Gastroesophageal sphincter (tissue), 4 donors: ENCODE results near the gene HIVEP2. TPM values are rescaled to one million over a fixed set of nuclear protein-coding genes. Genes with fewer than 3 reads are reported as not detected.

ENCODE experiments used
- ATAC-seq: fragments of 150-250 bp; one replicate; pipeline ENCODE4 v1.9.1; 2016; ENCODE audit warnings: mild to moderate bottlenecking, moderate library complexity
- H3K27ac ChIP-seq, 4 donors: fragments of 200-600 bp; sonication (generic) in 3 of 4; 1 replicate in 3 of 4; 2 replicates in 1 of 4; pipeline ENCODE4 v1.5.1; 2016 to 2019
- H3K27me3 ChIP-seq: fragments of 200-600 bp; sonication (generic); one replicate; pipeline ENCODE4 v1.5.1; 2019
- H3K36me3 ChIP-seq, 2 donors: fragments of 200-600 bp; sonication (generic); one replicate each; pipeline ENCODE4 v1.5.1; 2019; ENCODE audit warnings: control low read depth in 1 of 2
- H3K4me1 ChIP-seq, 3 donors: fragments of 200-600 bp; sonication (generic); 1 replicate in 2 of 3; 2 replicates in 1 of 3; pipeline ENCODE4 v1.5.1; 2016 to 2019; ENCODE audit warnings: control low read depth in 2 of 3
- H3K4me3 ChIP-seq, 2 donors: fragments of 200-600 bp; sonication (generic); one replicate each; pipeline ENCODE4 v1.5.1; 2019; ENCODE audit warnings: mild to moderate bottlenecking in 1 of 2, moderate library complexity in 1 of 2
- H3K9me3 ChIP-seq, 3 donors: fragments of 200-600 bp; sonication (generic); one replicate each; pipeline ENCODE4 v1.5.1; 2017 to 2019; ENCODE audit warnings: control low read depth in 2 of 3
- EP300 ChIP-seq: sonication (generic); formaldehyde crosslinking; IDR thresholded peaks from one replicate; pipeline ENCODE4 v1.6.1; 2017; ENCODE audit warnings: antibody characterized with exemption, mild to moderate bottlenecking
- POLR2A ChIP-seq, 2 donors: fragments of 450-650 bp; IDR thresholded peaks; one replicate each; pipeline ENCODE4 v1.6.1; 2017; ENCODE audit warnings: antibody characterized with exemption in 2 of 2, mild to moderate bottlenecking in 2 of 2, moderate library complexity in 1 of 2
- POLR2AphosphoS5 ChIP-seq: sonication (generic); formaldehyde crosslinking; IDR thresholded peaks from one replicate; pipeline ENCODE4 v1.6.1; 2017; ENCODE audit warnings: antibody characterized with exemption
- WGBS, 2 donors: methylation state at CpG; one replicate each; pipeline ENCODE4 v1.1.5; 2018; ENCODE audit warnings: low coverage in 1 of 2; 5-methylcytosine and 5-hydroxymethylcytosine counted together
- total RNA-seq, 4 donors: library from RNA; depleted of rRNA; stranded (reverse); fragments of >200 nt; gene quantifications; one replicate each; pipeline ENCODE4 v1.1.0, GENCODE V29; 2016
- TF ChIP-seq, protein P1 (sequence below), 4 experiments: fragments of 200-600 bp in 2 of 4; fragments of 450-650 bp in 2 of 4; sonication (generic) in 1 of 4; IDR thresholded peaks; one replicate each; pipeline ENCODE4 v1.5.1; 2017 to 2019; ENCODE audit warnings: antibody characterized with exemption in 4 of 4, mild to moderate bottlenecking in 2 of 4, moderate library complexity in 2 of 4

The HIVEP2 gene
- total RNA-seq, 4 donors from 2014 or later: 17.1 to 28.1 (median 24.9) TPM

DNA sequence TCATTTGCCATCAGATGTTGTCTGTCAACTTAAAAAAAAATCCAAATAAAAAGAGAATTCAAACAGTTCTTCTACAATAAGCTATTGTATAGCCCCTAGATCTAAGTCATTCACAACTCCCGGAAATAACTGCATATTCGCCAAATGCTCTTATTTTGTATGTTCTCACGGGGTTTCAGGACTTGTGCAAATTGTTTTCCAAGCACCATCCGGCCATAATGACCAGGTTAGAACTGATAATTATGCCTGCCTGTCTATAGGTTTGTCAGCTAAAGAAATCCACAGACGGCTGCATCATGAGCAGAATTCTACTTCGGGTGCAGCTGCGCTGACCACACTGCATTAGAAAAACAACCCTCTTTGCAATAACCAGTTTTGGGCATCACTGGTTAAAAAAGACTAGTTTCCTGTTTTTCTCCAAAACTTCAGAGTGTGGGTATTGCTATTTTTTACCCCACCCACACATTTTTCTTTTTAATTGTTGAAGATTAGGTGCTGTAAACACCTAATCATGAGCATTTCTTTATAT lies 87.7 kb downstream of the HIVEP2 start:
- ATAC-seq: no peak
- Histone ChIP-seq H3K4me3 (no peak overlapping the region), H3K4me1 (peaks cover 0 to 54% (median 4%) of the 10 kb centered on the region in 3 donors), H3K27me3 (no peaks in the 10 kb centered on the region), H3K36me3 (no peaks in the 10 kb centered on the region), H3K27ac (no peak overlapping the region), H3K9me3 (no peaks in the 10 kb centered on the region)
- WGBS, 2 donors: 76 to 77% methylated on average over 2 to 7 of the region's 7 CpGs
- TF ChIP-seq EP300 (no peak), POLR2A (IDR thresholded peaks at IDR 0.05) (no peak), POLR2AphosphoS5 (no peak)
- TF ChIP-seq, protein P1, sequence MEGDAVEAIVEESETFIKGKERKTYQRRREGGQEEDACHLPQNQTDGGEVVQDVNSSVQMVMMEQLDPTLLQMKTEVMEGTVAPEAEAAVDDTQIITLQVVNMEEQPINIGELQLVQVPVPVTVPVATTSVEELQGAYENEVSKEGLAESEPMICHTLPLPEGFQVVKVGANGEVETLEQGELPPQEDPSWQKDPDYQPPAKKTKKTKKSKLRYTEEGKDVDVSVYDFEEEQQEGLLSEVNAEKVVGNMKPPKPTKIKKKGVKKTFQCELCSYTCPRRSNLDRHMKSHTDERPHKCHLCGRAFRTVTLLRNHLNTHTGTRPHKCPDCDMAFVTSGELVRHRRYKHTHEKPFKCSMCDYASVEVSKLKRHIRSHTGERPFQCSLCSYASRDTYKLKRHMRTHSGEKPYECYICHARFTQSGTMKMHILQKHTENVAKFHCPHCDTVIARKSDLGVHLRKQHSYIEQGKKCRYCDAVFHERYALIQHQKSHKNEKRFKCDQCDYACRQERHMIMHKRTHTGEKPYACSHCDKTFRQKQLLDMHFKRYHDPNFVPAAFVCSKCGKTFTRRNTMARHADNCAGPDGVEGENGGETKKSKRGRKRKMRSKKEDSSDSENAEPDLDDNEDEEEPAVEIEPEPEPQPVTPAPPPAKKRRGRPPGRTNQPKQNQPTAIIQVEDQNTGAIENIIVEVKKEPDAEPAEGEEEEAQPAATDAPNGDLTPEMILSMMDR (IDR thresholded peaks at IDR 0.05): no peak

- H3K27me3 ChIP-seq: no peaks in the 10 kb centered on the region
- WGBS, 2 donors: 72 to 91% methylated on average over 4 to 6 of the region's 6 CpGs
- H3K27ac ChIP-seq: no peak overlapping the region
- no peak overlapping the region for H3K4me3 ChIP-seq
- no peak for ATAC-seq
- H3K9me3 ChIP-seq: no peaks in the 10 kb centered on the region
- no peaks in the 10 kb centered on the region for H3K36me3 ChIP-seq
- H3K4me1 ChIP-seq: peaks cover 3 to 55% (median 3%) of the 10 kb centered on the region in 3 donors
- no peak for TF ChIP-seq EP300
- no peak for TF ChIP-seq POLR2A (IDR thresholded peaks at IDR 0.05)
- TF ChIP-seq, protein P1 (IDR thresholded peaks at IDR 0.05): no peak
- TF ChIP-seq POLR2AphosphoS5: no peak
Measured at GRCh38 chr6:142856624-142857232, 88.2 kb downstream of the HIVEP2 start.

DNA sequence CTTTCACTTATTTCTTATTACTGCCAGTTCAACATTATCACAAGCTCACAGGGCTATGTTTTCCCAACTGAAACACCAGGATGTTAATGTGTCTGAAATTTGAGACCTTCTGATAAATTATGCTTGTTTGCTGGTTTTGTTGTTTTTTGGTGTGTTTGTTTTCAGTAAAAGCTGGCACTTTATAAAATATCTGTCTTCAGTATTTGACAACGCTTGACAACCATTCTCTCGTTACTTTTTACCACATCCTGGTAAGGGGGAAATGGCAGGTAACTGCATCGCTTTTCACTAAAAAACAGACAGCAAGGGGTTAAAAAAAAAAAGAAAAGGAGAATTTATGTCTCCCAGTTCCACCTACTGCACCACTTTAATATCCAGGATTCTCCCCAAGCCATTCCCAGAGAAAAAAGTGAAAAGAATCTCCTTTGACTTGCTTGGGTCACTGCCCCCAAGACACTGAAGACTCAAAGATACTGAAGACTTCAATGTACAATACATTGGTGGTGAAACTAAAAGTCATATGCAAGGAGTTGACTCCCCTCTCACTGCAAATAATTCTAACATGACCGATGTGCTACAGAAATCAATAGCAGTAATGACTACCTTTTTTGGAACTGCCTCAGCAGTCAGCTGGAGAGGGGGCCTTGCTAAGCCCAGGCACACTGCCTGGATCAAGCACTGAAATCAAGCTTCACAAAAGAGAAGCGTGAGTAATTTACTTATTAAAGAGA lies 88.9 kb downstream of the HIVEP2 start:
- Histone ChIP-seq H3K9me3 (no peaks in the 10 kb centered on the region), H3K27ac (no peak overlapping the region), H3K36me3 (no peaks in the 10 kb centered on the region), H3K4me3 (no peak overlapping the region), H3K27me3 (no peaks in the 10 kb centered on the region), H3K4me1 (peaks cover 0 to 56% (median 7%) of the 10 kb centered on the region in 3 donors)
- 66 to 86% methylated on average over 4 to 5 of the region's 5 CpGs for WGBS, 2 donors
- no peak for ATAC-seq
- TF ChIP-seq POLR2A (IDR thresholded peaks at IDR 0.05) (no peak), POLR2AphosphoS5 (no peak), EP300 (no peak)
- TF ChIP-seq, protein P1 (IDR thresholded peaks at IDR 0.05): no peak

DNA sequence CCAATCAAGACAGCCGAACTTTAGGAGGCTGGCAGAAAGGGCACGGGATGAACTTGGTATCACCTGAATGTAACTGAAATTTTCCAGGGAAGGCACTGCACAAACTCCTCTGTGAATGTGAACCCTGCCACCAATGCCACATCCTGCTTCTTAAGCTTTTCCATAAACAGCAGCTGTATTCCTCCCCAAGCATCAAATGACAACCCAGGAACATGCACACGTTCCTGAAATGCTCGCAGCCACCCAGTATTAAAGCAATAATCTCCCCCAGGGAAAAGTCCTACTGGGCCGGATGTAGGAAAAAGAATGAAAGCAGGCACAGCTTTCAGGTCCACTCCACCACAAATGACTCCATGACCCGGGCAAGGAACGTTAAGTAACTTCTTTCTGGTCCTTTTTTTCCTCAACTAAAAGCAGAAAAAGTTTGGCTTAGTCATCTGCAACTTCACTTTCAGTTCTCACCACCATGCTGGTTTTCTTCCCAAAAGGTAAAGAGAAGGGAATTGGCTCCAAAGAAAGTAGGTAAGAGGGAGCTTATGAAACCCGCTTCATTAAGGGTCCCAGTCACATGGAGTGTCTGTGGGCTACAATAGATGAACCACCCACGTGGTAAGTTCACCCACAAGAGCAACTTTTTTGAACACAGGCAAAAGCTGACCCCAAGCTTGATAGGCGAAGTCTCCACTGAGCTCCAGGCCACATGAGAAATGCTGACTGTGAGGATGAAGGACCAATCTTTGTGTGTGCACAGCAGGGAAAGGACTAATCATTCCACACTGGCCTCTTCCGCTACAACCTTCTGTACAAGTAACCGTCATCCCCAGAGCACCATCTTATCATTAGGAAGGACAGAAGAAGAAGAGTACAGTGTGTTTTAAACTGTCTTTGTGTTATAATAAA lies 90.1 kb downstream of the HIVEP2 start:
- no peaks in the 10 kb centered on the region for H3K27me3 ChIP-seq
- TF ChIP-seq POLR2AphosphoS5: no peak
- ATAC-seq: no peak
- 73 to 75% methylated on average over 7 to 9 of the region's 12 CpGs for WGBS, 2 donors
- peaks cover 0 to 65% (median 7%) of the 10 kb centered on the region in 3 donors for H3K4me1 ChIP-seq
- no peak overlapping the region for H3K27ac ChIP-seq
- no peaks in the 10 kb centered on the region for H3K9me3 ChIP-seq
- H3K36me3 ChIP-seq: no peaks in the 10 kb centered on the region
- no peak overlapping the region for H3K4me3 ChIP-seq
